ENCODE measurements around the gene LUC7L.
A peak's percentile ranks its signal among the peaks of the same experiment; 100 is the strongest.

Gene LUC7L

GRCh38 chr16:242281-242680 lies 13.0 kb upstream of the LUC7L start:
- H2BK12ac ChIP-seq (ENCODE audit: low read length), result no peak overlapping the region
- H2BK5ac ChIP-seq (ENCODE audit: low read depth, low read length, poor library complexity), result no peak overlapping the region
- no peaks in the 10 kb centered on the region for H3K79me2 ChIP-seq (ENCODE audit: control insufficient read depth, insufficient read depth, low read length, poor library complexity)
- H3K9ac ChIP-seq (ENCODE audit: low read length), result no peak overlapping the region
- H3K14ac ChIP-seq (ENCODE audit: low read length), result no peak overlapping the region
- H3K23ac ChIP-seq (ENCODE audit: low read length), result no peak overlapping the region
- no peaks in the 10 kb centered on the region for H3K4me1 ChIP-seq (ENCODE audit: control insufficient read depth in 1 of 2, insufficient read depth in 2 of 2, low read length in 2 of 2)
- H3K79me1 ChIP-seq (ENCODE audit: low read length), result no peaks in the 10 kb centered on the region
- no peaks in the 10 kb centered on the region for H3K9me3 ChIP-seq (ENCODE audit: insufficient read depth, low read depth, low read length)
- H3K27ac ChIP-seq (ENCODE audit: low read depth, low read length), result no peak overlapping the region
- no peaks in the 10 kb centered on the region for H3K36me3 ChIP-seq (ENCODE audit: control insufficient read depth in 1 of 2, insufficient read depth in 2 of 2, low read length in 2 of 2)
- H3K4me3 ChIP-seq (ENCODE audit: low read depth, low read length), result no peak overlapping the region
- H3K18ac ChIP-seq (ENCODE audit: low read length), result no peak overlapping the region
- no peak overlapping the region for H4K12ac ChIP-seq (ENCODE audit: low read depth, low read length)
- no peak for DNase-seq
- no peak overlapping the region for H2BK120ac ChIP-seq (ENCODE audit: insufficient read depth, low read length, poor library complexity)
- no peak overlapping the region for H4K91ac ChIP-seq (ENCODE audit: low read depth, low read length)
- H3K4me2 ChIP-seq (ENCODE audit: low read length), result no peak overlapping the region
- no peak overlapping the region for H3K4ac ChIP-seq (ENCODE audit: low read depth, low read length)
- no peak overlapping the region for H4K8ac ChIP-seq (ENCODE audit: low read depth, low read length)
- no CpG with 5 or more reads among the region's 10 CpGs for WGBS (ENCODE audit: extremely low coverage, insufficient coverage, insufficient read length)
- H3K27me3 ChIP-seq (ENCODE audit: insufficient read depth, low read length), result no peaks in the 10 kb centered on the region
- no peak overlapping the region for H2AK5ac ChIP-seq (ENCODE audit: low read length)
- no peak overlapping the region for H2AFZ ChIP-seq (ENCODE audit: insufficient read depth, low read length, poor library complexity)

GRCh38 chr16:240559-240958 lies 11.3 kb upstream of the LUC7L start:
- H3K18ac ChIP-seq (ENCODE audit: low read length), result no peak overlapping the region
- no peak overlapping the region for H2AK5ac ChIP-seq (ENCODE audit: low read length)
- H4K8ac ChIP-seq (ENCODE audit: low read depth, low read length), result no peak overlapping the region
- no peak overlapping the region for H3K4me2 ChIP-seq (ENCODE audit: low read length)
- no peak overlapping the region for H2BK5ac ChIP-seq (ENCODE audit: low read depth, low read length, poor library complexity)
- H2BK12ac ChIP-seq (ENCODE audit: low read length), result no peak overlapping the region
- H3K9ac ChIP-seq (ENCODE audit: low read length), result no peak overlapping the region
- no peaks in the 10 kb centered on the region for H3K79me1 ChIP-seq (ENCODE audit: low read length)
- no peaks in the 10 kb centered on the region for H3K27me3 ChIP-seq (ENCODE audit: insufficient read depth, low read length)
- no peak overlapping the region for H4K12ac ChIP-seq (ENCODE audit: low read depth, low read length)
- H3K4me1 ChIP-seq (ENCODE audit: control insufficient read depth in 1 of 2, insufficient read depth in 2 of 2, low read length in 2 of 2), result no peaks in the 10 kb centered on the region
- DNase-seq, result no peak
- no peak overlapping the region for H3K4me3 ChIP-seq (ENCODE audit: low read depth, low read length)
- H4K91ac ChIP-seq (ENCODE audit: low read depth, low read length), result no peak overlapping the region
- no peak overlapping the region for H3K4ac ChIP-seq (ENCODE audit: low read depth, low read length)
- WGBS (ENCODE audit: extremely low coverage, insufficient coverage, insufficient read length), result no CpG with 5 or more reads among the region's 8 CpGs
- no peak overlapping the region for H3K27ac ChIP-seq (ENCODE audit: low read depth, low read length)
- no peaks in the 10 kb centered on the region for H3K9me3 ChIP-seq (ENCODE audit: insufficient read depth, low read depth, low read length)
- H3K14ac ChIP-seq (ENCODE audit: low read length), result no peak overlapping the region
- H3K23ac ChIP-seq (ENCODE audit: low read length), result no peak overlapping the region
- no peaks in the 10 kb centered on the region for H3K79me2 ChIP-seq (ENCODE audit: control insufficient read depth, insufficient read depth, low read length, poor library complexity)
- no peaks in the 10 kb centered on the region for H3K36me3 ChIP-seq (ENCODE audit: control insufficient read depth in 1 of 2, insufficient read depth in 2 of 2, low read length in 2 of 2)
- no peak overlapping the region for H2AFZ ChIP-seq (ENCODE audit: insufficient read depth, low read length, poor library complexity)
- no peak overlapping the region for H2BK120ac ChIP-seq (ENCODE audit: insufficient read depth, low read length, poor library complexity)

- no peaks in the 10 kb centered on the region for H3K27me3 ChIP-seq (ENCODE audit: insufficient read depth, low read length)
- no peak overlapping the region for H2AK5ac ChIP-seq (ENCODE audit: low read length)
- no peak overlapping the region for H3K4ac ChIP-seq (ENCODE audit: low read depth, low read length)
- H3K4me2 ChIP-seq (ENCODE audit: low read length), result no peak overlapping the region
- H2AFZ ChIP-seq (ENCODE audit: insufficient read depth, low read length, poor library complexity), result no peak overlapping the region
- H3K4me3 ChIP-seq (ENCODE audit: low read depth, low read length), result no peak overlapping the region
- H2BK120ac ChIP-seq (ENCODE audit: insufficient read depth, low read length, poor library complexity), result no peak overlapping the region
- WGBS (ENCODE audit: extremely low coverage, insufficient coverage, insufficient read length), result no CpG with 5 or more reads among the region's 3 CpGs
- no peak overlapping the region for H4K12ac ChIP-seq (ENCODE audit: low read depth, low read length)
- peaks cover 2% of the 10 kb centered on the region for H3K79me2 ChIP-seq (ENCODE audit: control insufficient read depth, insufficient read depth, low read length, poor library complexity)
- no peak overlapping the region for H2BK5ac ChIP-seq (ENCODE audit: low read depth, low read length, poor library complexity)
- H3K18ac ChIP-seq (ENCODE audit: low read length), result no peak overlapping the region
- H3K27ac ChIP-seq (ENCODE audit: low read depth, low read length), result no peak overlapping the region
- H3K23ac ChIP-seq (ENCODE audit: low read length), result no peak overlapping the region
- H4K91ac ChIP-seq (ENCODE audit: low read depth, low read length), result no peak overlapping the region
- no peak overlapping the region for H2BK12ac ChIP-seq (ENCODE audit: low read length)
- no peaks in the 10 kb centered on the region for H3K4me1 ChIP-seq (ENCODE audit: control insufficient read depth in 1 of 2, insufficient read depth in 2 of 2, low read length in 2 of 2)
- H4K8ac ChIP-seq (ENCODE audit: low read depth, low read length), result no peak overlapping the region
- H3K14ac ChIP-seq (ENCODE audit: low read length), result no peak overlapping the region
- H3K36me3 ChIP-seq (ENCODE audit: control insufficient read depth in 1 of 2, insufficient read depth in 2 of 2, low read length in 2 of 2), result no peaks in the 10 kb centered on the region
- no peaks in the 10 kb centered on the region for H3K9me3 ChIP-seq (ENCODE audit: insufficient read depth, low read depth, low read length)
- no peak overlapping the region for H3K9ac ChIP-seq (ENCODE audit: low read length)
- H3K79me1 ChIP-seq (ENCODE audit: low read length), result peaks cover 6% of the 10 kb centered on the region
- peak; percentile 49 to 74 for DNase-seq
These were observed 10.7 kb upstream of the LUC7L start for GRCh38 chr16:239948-240277.

GRCh38 chr16:234468-235305 lies 5.4 kb upstream of the LUC7L start, which contains the start of gene FAM234A:
FAM234A (plus strand) TSS chr16:234821; CDS start chr16:254414, 19,593 bp downstream.
- Histone ChIP-seq H3K27me3 (ENCODE audit: insufficient read depth, low read length) (no peaks in the 10 kb centered on the region), H3K79me1 (ENCODE audit: low read length) (peaks cover 12% of the 10 kb centered on the region), H2AK5ac (ENCODE audit: low read length) (peak within 1 kb of the TSS; percentile 41), H2BK5ac (ENCODE audit: low read depth, low read length, poor library complexity) (peak within 1 kb of the TSS; percentile 83), H3K23ac (ENCODE audit: low read length) (no peak within 1 kb of the TSS), H3K9ac (ENCODE audit: low read length) (peak within 1 kb of the TSS; percentile 76), H3K4me2 (ENCODE audit: low read length) (peak within 1 kb of the TSS; percentile 91), H3K79me2 (ENCODE audit: control insufficient read depth, insufficient read depth, low read length, poor library complexity) (peaks cover 5% of the 10 kb centered on the region), H3K9me3 (ENCODE audit: insufficient read depth, low read depth, low read length) (no peaks in the 10 kb centered on the region), H3K18ac (ENCODE audit: low read length) (peak within 1 kb of the TSS; percentile 50), H3K4me3 (ENCODE audit: low read depth, low read length) (peak within 1 kb of the TSS; percentile 83), H3K27ac (ENCODE audit: low read depth, low read length) (peak within 1 kb of the TSS; percentile 89), H4K91ac (ENCODE audit: low read depth, low read length) (peak within 1 kb of the TSS; percentile 63), H4K8ac (ENCODE audit: low read depth, low read length) (peak within 1 kb of the TSS; percentile 72), H3K14ac (ENCODE audit: low read length) (peak within 1 kb of the TSS; percentile 69), H3K36me3 (ENCODE audit: control insufficient read depth in 1 of 2, insufficient read depth in 2 of 2, low read length in 2 of 2) (no peaks in the 10 kb centered on the region), H4K12ac (ENCODE audit: low read depth, low read length) (peak within 1 kb of the TSS; percentile 82), H2BK120ac (ENCODE audit: insufficient read depth, low read length, poor library complexity) (peak within 1 kb of the TSS; percentile 47), H3K4me1 (ENCODE audit: control insufficient read depth in 1 of 2, insufficient read depth in 2 of 2, low read length in 2 of 2) (no peaks in the 10 kb centered on the region), H2AFZ (ENCODE audit: insufficient read depth, low read length, poor library complexity) (peak within 1 kb of the TSS; percentile 72), H2BK12ac (ENCODE audit: low read length) (peak within 1 kb of the TSS; percentile 32), H3K4ac (ENCODE audit: low read depth, low read length) (peak within 1 kb of the TSS; percentile 44)
- WGBS (ENCODE audit: extremely low coverage, insufficient coverage, insufficient read length), result no CpG with 5 or more reads among the region's 85 CpGs
- peak; percentile 97 to 99 for DNase-seq
